Measurements from ENCODE around the gene RBKS. TPM values are rescaled to one million over a fixed set of nuclear protein-coding genes. Genes with fewer than 3 reads are reported as not detected.

RBKS gene
- total and polyA plus RNA-seq, 2 donors (not counting 1 experiment from before 2014, with no cell fraction given): 1.3 to 2.6 TPM

DNA sequence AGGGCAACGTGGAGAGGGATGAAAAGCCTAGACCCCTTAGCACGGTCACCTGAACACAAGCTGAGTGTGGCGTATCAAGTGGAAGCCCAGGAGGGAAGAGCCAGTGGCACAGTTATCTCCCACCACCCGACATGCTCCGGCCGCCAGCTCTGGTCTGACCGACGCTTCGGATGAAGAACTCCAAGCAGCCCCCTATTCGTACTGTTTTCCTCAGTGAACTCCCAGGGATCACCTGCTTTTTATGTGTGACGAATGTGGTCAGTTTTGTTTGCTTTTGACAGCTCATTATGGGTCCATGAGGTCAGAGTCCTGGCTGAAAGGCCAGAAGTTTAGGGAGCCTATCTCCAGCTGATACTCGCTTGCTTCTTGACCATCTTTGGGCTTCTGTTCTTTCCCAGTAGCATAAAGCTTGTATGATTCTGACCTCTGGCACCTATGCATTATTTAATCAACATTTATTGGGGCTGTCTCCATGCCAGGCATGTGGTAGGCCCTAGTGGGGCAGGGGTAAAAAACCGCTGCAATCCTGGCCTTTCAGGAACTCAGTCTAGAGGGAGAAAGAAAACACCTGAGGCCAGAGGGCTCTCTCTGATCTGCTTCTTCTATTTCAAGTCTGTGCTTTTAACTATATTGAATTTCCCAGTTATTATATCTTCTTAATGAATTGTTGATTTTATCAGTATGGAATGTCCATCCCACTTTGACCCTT lies 151.7 kb downstream of the RBKS start:
- Histone ChIP-seq H3K4me3 (replicated peaks in 1 of 4; ENCODE audit: control extremely low read depth in 1 of 4, insufficient read depth in 1 of 4, low read depth in 3 of 4, low read length in 4 of 4) (no peak overlapping the region), H3K9ac (ENCODE audit: insufficient read depth, low read length) (no peak overlapping the region), H3K27me3 (ENCODE audit: control insufficient read depth, insufficient read depth, low read length) (no peaks in the 10 kb centered on the region), H3K9me3 (ENCODE audit: control insufficient read depth, insufficient read depth, low read depth, low read length) (no peaks in the 10 kb centered on the region), H3K27ac (ENCODE audit: insufficient read depth, low read length) (no peak overlapping the region), H4K20me1 (ENCODE audit: control insufficient read depth, extremely low read depth, insufficient read depth, low read length) (no peaks in the 10 kb centered on the region), H3K4me2 (ENCODE audit: extremely low read depth, insufficient read depth, low read length) (no peak overlapping the region), H3K4me1 (ENCODE audit: control insufficient read depth, extremely low read depth, insufficient read depth, low read length) (peaks cover 3% of the 10 kb centered on the region), H3K79me2 (ENCODE audit: control insufficient read depth, insufficient read depth, low read length) (no peaks in the 10 kb centered on the region), H3K36me3 (ENCODE audit: control insufficient read depth, insufficient read depth, low read length) (no peaks in the 10 kb centered on the region), H2AFZ (ENCODE audit: low read length) (no peak overlapping the region)
- TF ChIP-seq, protein P1, sequence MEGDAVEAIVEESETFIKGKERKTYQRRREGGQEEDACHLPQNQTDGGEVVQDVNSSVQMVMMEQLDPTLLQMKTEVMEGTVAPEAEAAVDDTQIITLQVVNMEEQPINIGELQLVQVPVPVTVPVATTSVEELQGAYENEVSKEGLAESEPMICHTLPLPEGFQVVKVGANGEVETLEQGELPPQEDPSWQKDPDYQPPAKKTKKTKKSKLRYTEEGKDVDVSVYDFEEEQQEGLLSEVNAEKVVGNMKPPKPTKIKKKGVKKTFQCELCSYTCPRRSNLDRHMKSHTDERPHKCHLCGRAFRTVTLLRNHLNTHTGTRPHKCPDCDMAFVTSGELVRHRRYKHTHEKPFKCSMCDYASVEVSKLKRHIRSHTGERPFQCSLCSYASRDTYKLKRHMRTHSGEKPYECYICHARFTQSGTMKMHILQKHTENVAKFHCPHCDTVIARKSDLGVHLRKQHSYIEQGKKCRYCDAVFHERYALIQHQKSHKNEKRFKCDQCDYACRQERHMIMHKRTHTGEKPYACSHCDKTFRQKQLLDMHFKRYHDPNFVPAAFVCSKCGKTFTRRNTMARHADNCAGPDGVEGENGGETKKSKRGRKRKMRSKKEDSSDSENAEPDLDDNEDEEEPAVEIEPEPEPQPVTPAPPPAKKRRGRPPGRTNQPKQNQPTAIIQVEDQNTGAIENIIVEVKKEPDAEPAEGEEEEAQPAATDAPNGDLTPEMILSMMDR (conservative IDR thresholded peaks at IDR 0.05 in 1 of 2, IDR thresholded peaks at IDR 0.05 in 1 of 2; ENCODE audit: low read depth in 1 of 2, low read length in 2 of 2): no peak
- TF ChIP-seq EZH2 (IDR thresholded peaks at IDR 0.05; ENCODE audit: low read length, missing control alignments): no peak
- no peak for DNase-seq (ENCODE audit: low read depth in 2 of 2)

DNA sequence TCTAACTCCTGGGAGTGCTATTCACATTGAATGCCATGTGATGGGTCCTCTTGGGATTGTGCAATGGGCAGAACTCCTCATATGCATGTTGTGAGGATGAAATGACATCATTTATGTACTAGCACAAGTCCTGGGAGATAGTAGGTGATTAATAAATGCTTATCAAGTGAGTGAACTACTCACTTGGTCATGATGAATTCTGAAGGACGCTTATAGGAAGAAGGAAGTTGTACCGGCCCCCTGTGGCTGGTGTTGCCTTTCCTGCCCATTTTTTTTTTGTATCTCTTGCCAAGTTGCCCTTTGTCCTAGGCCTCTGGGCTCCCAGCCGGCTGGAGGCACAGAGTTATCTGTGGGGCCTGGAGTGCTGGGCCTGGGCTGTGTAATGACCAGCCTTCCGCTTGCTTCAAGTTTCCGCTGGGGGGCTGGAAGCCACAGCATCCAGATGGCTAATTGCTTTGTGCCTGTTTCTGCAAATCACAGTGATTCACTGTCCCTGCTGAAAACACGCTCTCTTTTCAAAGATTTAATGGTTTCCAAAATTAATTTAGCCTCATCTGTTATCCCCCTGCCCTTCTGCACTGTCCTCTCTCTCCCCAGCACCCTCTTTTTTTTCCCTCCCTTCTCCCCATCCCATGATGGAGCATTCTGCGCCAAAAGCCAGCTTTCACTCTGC lies 152.4 kb downstream of the RBKS start:
- Histone ChIP-seq H3K79me2 (ENCODE audit: control insufficient read depth, insufficient read depth, low read length) (no peaks in the 10 kb centered on the region), H3K9ac (ENCODE audit: insufficient read depth, low read length) (no peak overlapping the region), H3K36me3 (ENCODE audit: control insufficient read depth, insufficient read depth, low read length) (no peaks in the 10 kb centered on the region), H3K4me1 (ENCODE audit: control insufficient read depth, extremely low read depth, insufficient read depth, low read length) (peaks cover 3% of the 10 kb centered on the region), H3K27me3 (ENCODE audit: control insufficient read depth, insufficient read depth, low read length) (no peaks in the 10 kb centered on the region), H4K20me1 (ENCODE audit: control insufficient read depth, extremely low read depth, insufficient read depth, low read length) (no peaks in the 10 kb centered on the region), H3K9me3 (ENCODE audit: control insufficient read depth, insufficient read depth, low read depth, low read length) (no peaks in the 10 kb centered on the region), H2AFZ (ENCODE audit: low read length) (no peak overlapping the region), H3K4me3 (replicated peaks in 1 of 4; ENCODE audit: control extremely low read depth in 1 of 4, insufficient read depth in 1 of 4, low read depth in 3 of 4, low read length in 4 of 4) (no peak overlapping the region), H3K27ac (ENCODE audit: insufficient read depth, low read length) (no peak overlapping the region), H3K4me2 (ENCODE audit: extremely low read depth, insufficient read depth, low read length) (no peak overlapping the region)
- DNase-seq (ENCODE audit: low read depth in 2 of 2): peak; percentile 77 to 82
- TF ChIP-seq, protein P1 (conservative IDR thresholded peaks at IDR 0.05 in 1 of 2, IDR thresholded peaks at IDR 0.05 in 1 of 2; ENCODE audit: low read depth in 1 of 2, low read length in 2 of 2): no peak
- no peak for TF ChIP-seq EZH2 (IDR thresholded peaks at IDR 0.05; ENCODE audit: low read length, missing control alignments)

DNA sequence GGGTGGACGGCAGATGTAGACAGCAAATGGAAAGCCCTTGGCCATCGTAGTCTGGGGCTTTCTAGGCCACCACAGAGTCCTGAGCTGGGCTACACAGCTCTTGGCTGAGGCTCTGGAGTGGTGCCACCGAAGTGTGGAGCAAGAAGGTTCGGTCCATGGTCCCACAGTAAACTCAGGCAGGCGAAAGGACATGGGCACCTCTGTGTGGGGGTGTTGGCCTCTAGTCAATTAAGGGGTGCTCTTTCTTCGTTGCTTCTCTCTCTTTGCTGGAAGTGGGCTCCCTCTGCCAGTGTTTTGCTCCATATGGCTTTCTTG lies 153.3 kb downstream of the RBKS start:
- peaks cover 3% of the 10 kb centered on the region for H3K4me1 ChIP-seq (ENCODE audit: control insufficient read depth, extremely low read depth, insufficient read depth, low read length)
- H3K27me3 ChIP-seq (ENCODE audit: control insufficient read depth, insufficient read depth, low read length): no peaks in the 10 kb centered on the region
- no peaks in the 10 kb centered on the region for H3K9me3 ChIP-seq (ENCODE audit: control insufficient read depth, insufficient read depth, low read depth, low read length)
- no peak overlapping the region for H3K9ac ChIP-seq (ENCODE audit: insufficient read depth, low read length)
- no peak for DNase-seq (ENCODE audit: low read depth in 2 of 2)
- H2AFZ ChIP-seq (ENCODE audit: low read length): no peak overlapping the region
- TF ChIP-seq, protein P1 (conservative IDR thresholded peaks at IDR 0.05 in 1 of 2, IDR thresholded peaks at IDR 0.05 in 1 of 2; ENCODE audit: low read depth in 1 of 2, low read length in 2 of 2): no peak
- TF ChIP-seq EZH2 (IDR thresholded peaks at IDR 0.05; ENCODE audit: low read length, missing control alignments): no peak
- no peaks in the 10 kb centered on the region for H4K20me1 ChIP-seq (ENCODE audit: control insufficient read depth, extremely low read depth, insufficient read depth, low read length)
- no peaks in the 10 kb centered on the region for H3K36me3 ChIP-seq (ENCODE audit: control insufficient read depth, insufficient read depth, low read length)
- H3K4me3 ChIP-seq (replicated peaks in 1 of 4; ENCODE audit: control extremely low read depth in 1 of 4, insufficient read depth in 1 of 4, low read depth in 3 of 4, low read length in 4 of 4): no peak overlapping the region
- no peak overlapping the region for H3K4me2 ChIP-seq (ENCODE audit: extremely low read depth, insufficient read depth, low read length)
- H3K79me2 ChIP-seq (ENCODE audit: control insufficient read depth, insufficient read depth, low read length): no peaks in the 10 kb centered on the region
- no peak overlapping the region for H3K27ac ChIP-seq (ENCODE audit: insufficient read depth, low read length)
